GM19468 (cell line): ENCODE data around the gene NPAS2.

Experiments used
- ATAC-seq: cut with Tn5 transposase; IDR thresholded peaks from one replicate; pipeline ENCODE4 v1.9.1; 2021; ENCODE audit warnings: mild to moderate bottlenecking, moderate library complexity, moderate number of reproducible peaks; ENCODE audit not compliant: unreplicated experiment; ENCODE audit errors: extremely low read depth

The NPAS2 gene

DNA sequence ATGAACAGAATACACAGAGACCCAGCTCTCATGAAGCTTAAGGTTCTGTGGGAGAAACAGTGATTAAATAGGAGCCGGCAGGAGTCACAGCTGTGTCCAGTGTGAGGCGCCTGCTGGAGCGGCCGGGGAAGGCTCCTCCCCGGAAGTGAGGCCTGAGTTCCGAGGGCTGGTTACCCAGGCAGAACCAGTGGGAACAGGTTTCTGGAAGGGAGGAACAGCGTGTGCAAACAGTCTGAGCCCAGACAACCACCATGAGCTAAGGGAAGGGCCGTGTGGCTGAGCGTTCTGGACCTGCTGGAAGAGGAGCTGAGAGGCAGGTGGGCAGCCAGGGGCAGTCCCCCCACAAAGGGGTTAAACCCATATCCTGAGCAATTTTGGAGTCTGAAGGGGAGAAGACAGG, 26.0 kb upstream of the NPAS2 start:
- ATAC-seq, result no peak

DNA sequence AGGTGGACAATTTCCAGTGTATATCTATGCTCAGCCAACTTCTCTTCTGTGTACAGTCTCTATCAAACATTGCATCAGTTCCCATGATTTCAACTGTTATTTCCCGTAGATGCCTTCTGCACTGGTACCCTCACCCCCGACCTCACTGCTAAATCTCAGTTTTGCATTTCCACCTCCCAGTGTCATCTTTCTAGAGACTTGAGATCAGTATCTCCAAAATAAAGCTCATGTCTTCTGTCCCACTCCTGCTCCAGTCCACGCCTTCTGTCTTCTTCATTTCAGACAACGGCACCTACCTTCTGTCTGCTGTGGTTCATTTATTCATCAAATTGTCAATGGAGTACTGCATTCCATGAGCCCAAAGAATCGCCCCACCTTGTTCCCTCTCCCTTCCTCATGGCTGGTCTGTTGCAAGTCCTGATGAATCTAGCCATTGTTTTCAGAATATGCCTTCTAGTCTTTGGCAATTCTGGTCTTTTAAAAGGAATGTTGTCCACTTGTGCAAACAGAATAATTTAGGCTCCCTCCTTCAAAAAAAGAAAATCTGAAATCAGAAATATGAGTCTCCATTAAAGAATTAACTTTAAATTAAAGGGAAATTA, 23.3 kb upstream of the NPAS2 start:
- ATAC-seq, result no peak

DNA sequence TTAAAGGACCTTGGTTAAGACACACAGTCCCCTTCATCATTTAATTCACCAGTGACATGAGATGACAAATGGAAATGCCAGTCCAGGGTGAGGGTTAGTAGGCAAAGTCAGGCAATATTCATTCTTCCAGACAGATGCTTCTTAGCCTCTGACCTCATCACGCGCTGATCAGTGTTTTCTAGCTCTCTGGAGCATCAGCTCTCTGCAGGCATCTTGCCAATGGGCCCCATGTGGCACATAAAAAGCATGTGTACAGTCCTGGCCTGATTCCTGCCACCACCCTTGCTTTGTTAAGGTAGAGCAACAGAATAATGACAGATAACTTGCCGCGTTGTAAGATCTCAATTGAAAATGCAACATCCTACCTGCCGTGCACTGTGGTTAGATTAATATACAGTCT, 20.3 kb upstream of the NPAS2 start:
- no peak for ATAC-seq

DNA sequence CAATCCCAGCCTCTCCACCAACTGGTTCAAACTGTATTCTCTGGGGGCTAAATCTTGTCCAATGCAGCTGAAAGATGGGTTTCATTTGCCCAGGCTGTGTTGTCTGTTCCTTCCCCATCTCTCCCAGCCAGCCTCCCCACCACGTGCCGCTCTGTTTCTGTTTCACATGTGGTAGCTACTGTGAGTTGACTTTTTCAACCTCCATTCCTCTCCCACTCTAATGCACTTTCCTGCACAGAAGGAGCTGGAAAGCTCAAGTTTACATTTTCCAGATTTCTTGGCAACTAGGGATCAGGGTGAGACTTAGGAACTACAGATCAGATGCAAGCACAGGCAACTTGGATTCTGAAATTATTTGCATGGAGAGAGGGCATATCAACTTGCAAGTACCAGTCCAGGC, 19.0 kb upstream of the NPAS2 start:
- ATAC-seq, result no peak

DNA sequence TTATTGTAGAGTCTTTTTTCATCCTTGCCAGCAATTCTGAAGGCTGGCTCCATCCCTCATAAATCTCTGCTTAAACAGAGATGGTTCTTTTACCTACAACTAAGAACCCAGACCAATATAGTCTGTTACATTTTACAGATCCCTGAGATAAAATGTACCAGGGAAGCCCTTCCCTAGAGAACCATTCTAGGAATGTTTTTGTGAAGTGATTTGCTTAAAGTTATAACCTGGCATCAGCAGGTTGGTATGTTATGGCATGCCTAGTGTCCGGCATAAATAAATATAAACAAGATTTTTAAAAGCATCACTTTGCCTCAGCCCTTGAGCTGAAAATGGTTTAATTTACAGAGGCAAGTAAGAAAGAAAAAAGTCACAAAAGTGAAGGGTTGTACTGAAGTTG, 18.5 kb upstream of the NPAS2 start:
- ATAC-seq, result no peak

DNA sequence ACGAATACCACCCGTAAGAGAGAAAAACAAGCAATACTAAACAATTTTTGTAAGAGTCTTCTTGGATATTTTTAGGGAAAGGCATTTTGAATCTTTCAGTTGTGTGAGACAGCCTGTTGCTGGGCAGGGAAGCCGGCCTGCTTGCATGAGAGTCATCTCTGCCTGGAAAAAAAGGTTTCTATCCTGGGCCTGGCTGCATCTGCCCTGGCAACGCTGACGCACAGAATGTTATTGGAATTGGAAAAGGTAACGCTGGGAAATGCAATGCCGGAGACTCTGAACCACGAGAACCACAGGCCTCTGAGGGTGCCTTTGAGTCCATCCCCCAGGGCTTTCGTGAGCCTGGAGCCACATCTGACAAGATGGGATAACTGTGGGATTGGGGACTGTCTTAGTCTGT, 17.9 kb upstream of the NPAS2 start:
- no peak for ATAC-seq

DNA sequence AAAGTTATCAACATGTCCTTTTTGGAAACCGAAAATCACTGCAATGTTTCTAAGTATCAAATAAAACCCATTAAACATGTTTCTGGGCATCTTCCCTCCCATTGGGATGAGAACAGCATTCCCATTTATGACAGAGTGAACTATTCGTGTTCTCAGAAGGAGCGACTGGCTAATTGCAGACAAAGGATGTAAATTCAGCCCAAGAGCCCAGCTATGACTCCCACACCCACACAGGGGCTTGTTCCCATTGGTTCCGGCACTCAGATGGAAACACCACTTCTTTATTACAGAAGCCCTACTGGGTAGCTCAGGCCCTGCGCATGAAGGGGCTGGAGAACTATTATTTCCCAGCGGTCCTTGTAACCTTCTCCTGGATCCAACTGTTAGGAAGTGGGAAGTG, 16.6 kb upstream of the NPAS2 start:
- no peak for ATAC-seq

DNA sequence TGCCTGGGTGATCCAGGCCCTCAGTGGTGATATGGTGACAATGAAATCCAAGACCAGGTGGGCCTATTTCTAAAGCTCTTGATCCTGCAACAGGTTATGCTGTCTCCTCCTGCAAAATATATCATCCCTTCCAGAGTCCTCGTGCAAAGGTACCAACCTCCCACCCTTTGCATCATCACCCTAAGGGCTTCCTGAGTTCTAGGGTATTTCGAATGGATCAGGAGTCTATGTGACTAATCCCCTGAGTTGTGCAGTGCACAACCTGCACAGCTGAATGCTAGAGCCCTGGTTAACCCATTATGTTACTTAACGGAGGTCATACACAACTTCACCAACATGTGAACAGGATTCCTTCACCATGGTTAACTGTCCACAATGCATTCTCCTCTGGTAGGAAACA, 13.4 kb upstream of the NPAS2 start:
- no peak for ATAC-seq

DNA sequence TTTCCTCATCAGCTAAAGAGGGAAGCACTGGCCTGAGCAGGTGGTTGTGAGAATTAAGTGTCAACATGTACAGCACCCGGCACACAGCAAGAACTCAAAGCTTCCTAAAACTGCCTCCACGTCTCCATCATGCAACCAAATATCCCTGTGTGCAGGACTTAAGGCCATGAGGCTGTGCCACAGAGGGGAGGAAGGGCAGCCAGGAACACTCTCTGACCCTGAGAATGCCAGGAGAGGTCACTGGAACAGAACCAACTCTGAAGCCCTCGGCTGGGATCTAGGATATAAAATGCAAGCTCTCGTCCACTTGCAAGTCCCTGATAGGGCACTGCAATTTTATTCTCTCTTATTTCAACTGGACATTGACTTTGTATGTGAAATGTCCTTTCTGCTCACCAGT, 12.2 kb upstream of the NPAS2 start:
- no peak for ATAC-seq

DNA sequence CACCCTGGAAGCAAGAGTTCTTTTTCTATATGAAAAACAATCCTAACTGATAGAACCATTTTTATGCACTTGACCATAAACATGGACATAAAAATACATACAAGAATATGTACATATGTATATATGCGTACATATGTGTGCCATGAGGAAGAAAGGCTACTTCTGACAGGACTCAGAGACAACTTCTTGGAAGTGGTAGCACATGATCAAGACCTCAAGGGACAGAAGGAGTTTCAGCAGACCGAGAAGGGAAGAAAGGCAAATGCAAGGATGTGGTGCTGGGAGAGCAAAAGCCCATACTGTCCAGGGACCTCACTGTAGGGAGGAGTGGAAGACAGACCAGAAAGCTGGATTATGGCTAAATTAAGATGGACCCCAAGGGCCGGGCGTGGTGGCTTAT, 11.4 kb upstream of the NPAS2 start:
- ATAC-seq, result no peak

DNA sequence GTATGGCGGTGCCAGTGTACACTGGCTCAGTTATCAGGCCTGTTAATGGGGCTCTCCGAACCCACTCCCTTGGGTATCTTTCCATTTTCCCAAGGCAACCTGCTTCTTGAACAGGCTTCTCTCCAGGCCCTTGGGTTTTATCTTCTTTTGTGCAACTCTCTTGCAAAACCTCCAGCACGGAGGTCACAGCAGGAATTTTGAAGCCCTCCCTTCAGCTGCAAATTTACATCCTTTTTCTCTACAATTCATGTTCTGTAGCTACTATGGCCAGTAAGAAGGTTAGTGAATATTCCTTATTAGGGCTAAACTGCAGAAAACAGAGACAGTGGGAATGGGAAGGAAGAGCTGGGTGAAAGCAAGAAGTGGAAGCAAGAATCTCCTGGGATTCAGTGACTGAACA, 10.4 kb upstream of the NPAS2 start:
- no peak for ATAC-seq

DNA sequence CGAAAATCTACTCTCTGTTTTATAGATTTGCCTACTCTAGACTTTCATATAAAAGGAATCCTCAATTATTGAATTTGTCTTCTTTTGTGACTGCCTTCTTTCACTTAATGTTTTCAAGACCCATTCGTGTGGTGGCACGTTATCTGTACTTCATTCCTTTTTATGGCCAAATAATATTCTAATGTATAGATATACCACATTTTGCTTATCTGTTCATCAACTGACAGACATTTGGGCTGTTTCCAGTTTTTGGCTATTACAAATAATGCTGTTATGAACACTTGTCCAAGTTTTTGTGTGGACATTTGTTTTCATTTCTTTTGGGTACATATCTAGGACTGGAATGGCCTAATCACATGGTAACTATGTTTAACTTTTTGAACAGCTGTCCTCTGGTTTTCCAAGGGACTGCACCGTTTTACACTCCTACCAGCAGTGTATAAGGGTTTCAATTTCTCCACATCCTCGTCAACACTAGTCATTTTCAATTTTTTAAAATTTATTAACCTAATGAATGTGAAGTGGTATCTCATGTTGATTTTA, 9.3 kb upstream of the NPAS2 start:
- ATAC-seq, result no peak

DNA sequence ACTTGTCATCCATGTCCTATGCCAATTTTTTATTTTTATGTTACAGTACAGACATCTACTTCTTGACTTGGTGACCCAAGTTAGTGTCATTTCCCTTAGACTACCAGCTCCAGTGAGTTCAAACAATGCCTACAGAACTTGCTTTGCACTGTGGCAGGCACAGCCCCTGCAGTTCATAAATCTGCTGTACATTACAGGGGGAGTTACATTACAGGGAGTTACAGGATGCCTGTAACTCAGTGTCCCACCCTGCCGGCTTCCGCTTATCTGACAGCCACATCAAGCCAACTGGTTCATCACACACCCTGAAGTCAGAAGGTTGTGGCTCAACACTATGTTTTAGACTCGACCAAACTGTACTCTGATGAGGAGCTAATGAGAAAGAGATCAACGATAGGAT, 7.8 kb upstream of the NPAS2 start:
- ATAC-seq, result no peak

DNA sequence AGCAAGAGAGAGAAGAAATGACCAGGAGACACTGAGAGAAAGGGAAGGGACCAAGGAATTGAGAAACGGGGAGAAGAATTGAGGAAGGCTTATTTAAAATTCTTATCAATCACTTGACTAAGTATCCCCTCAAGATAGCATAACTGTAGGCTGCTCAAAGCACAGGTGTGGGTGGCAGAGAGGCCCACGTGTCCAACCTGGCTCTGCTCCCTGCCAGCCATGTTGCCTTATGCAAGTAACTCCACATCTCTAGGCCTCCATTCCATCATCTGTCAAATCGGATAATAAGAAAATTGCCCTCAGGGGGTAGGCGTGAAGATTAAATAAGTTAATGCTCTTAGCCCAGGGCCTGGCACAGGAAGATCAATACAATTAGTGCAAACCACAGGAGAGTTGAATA, 7.4 kb upstream of the NPAS2 start:
- no peak for ATAC-seq

DNA sequence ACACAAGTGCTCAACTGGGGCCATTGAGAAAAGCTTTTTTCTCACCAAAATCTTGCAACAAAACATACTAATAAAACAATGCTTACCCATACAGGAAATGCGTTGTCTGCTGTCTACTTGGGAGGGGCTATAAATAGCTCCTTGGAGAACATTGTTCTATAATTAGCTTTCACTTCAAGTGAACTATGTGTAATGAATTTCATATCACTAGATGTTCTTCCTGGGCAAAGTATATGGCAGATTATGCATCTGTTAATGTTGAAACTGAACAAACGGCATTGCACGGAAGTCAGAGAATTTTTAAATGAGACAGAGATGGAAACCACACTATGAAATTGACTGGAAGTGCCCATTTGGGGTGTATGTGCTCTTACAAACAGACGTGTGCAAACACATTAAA, 6.4 kb upstream of the NPAS2 start:
- no peak for ATAC-seq

DNA sequence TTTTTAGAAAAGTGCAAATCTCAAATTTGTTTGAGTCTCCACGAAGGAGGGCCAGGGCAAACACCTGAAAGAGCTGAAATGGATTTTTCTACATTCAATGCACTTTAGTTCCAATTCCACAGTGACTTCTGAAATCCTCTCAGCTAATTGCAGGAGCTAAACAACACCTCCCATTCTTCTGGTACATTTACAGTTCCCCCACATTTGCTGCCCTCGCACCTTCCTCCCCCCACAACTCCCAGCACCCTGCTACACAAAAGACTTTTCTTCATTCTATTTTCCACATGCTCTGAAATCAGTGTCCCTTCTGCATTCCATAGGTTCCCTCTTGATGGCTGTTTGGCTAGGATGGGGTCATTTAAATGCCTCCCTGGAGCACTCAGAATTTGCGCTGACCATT, 5.9 kb upstream of the NPAS2 start:
- ATAC-seq, result no peak

DNA sequence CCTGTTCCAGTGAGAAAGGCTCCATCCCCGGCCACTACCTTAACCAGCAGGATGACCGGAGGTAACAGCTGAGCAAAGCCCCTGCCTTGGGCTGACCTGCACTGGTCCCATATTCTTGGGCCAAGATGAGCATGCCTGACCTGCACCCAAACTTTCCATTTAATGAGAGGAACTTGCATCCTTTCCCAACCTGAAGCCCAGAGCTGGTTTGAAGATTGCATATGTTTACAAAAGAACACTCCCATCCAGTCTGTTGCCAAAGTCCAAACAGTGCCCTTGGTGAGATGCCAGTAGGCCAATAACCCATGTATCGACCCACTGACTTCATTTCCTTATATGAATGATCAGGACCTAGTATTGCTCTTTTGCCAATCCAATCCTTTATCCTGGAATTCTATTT, 5.5 kb upstream of the NPAS2 start:
- ATAC-seq, result no peak

DNA sequence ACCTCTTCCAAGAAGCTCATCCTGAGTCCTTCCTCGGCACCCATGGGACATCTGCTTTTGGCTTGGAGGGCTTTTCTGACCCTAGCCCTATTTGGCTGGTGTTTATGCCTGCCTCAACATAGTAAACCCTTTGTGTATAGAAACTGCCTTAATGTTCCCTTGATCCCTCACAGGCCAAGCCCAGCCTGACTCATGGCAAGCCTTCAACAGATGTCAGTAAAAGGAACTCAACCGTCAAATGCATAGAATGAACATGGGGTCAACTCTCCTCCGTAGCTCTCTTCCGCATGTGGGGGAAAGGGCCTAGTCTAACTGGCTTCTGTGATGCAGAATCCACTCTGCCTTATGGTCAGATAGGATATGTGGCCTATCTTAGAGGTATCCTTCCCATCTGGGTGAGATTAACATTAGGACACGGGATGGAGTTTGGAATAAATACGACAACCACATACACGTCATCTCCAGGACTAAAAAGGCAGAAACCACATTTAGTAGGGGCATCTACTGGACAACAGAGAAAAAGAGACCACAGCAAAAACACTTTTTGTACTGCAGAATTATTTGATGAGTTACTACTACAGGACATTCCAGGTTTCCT, 2.5 kb upstream of the NPAS2 start:
- ATAC-seq, result no peak

DNA sequence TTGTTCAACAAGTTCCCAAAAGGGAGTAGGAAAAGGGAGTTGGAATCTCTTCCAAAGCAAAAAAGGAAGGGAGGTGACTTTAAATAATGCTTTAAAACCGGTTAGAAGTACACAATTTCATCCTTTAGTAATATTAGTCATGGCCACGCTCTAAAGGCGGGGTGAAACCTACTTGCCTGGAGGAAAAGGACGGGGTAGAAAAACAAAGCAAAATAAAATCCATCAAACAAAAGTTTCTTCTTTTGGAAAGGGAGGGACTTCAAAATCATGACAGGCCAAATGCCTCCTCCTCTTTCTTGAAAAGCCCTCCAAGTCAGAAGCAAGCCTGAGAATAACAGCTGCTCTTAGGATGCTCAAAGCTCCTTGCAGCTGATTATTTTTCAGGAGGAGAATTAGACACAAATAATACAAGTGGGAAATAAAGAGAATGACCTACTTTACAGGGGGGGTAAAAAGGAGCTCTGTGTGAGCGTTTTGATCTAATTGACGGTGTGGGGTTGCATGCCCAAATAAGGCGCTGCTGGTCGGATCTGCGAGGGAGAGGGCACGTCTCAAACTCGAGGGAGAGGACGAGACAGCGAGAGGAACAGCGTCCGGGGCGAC, 1.8 kb upstream of the NPAS2 start:
- no peak for ATAC-seq

DNA sequence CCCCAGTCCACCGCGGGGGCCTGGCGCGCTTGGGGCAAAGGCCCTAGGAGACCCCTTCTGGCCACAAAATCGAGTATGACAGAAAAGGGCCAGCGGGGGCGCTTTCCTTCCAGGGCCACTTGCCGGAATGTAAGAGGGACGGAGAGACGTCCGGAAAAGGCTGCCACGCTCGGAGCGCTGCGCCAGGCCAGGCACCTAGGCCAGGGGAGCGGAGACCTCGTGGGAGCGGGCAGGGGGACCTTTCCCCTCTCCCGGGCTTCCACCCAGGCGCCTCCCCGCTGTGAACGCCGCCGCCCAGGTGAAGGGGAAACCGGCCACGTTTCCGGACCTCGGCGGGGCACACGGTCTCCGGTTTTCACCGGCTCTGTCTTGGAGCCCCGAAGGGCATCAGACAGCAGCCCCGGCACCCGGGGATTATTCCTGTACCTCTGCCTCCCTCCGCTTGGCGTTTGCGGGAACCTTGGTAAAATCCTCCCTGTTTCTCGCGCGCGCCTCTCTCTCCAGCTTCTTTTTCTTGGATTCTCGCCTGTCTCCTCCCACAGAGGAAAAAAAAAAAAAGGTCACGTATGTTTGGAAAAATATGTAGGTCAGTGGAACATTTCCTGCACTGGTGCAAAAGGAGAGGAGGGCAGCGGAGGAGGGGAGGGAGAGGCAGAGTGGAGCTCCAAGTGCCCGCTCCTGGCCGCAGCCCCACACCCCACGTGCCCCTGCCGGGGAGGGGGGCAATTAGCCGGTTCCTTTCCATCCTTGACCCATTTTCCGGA, 1.2 kb upstream of the NPAS2 start:
- ATAC-seq, result no peak

DNA sequence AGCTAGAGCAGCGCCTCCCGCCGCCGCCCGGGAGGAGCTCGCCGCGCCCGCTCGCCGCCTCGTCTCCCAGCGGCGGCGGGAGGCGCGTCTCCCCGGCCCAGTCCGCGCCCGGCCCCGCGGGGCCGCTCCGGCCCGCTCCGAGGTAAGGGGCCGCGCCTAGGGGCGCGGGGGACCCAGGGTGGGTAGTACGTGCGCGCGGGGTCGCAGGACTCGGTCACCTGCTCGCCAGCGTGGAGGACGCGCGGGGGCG, 259 bp downstream of the NPAS2 start:
- no peak for ATAC-seq
